K562 (cell line): ENCODE data around the gene UBAP1L. TPM values are rescaled to one million over a fixed set of nuclear protein-coding genes. Genes with fewer than 3 reads are reported as not detected.

Source experiments
- ARID1B ChIP-seq: fragments of 450-650 bp; IDR thresholded peaks from 2 replicates; pipeline ENCODE4 v1.6.1; 2016; ENCODE audit warnings: antibody characterized with exemption, mild to moderate bottlenecking, inconsistent platforms
- ARID4B ChIP-seq: sonication (generic); formaldehyde crosslinking; IDR thresholded peaks from 2 replicates; pipeline ENCODE4 v1.8.0; 2022; ENCODE audit warnings: mild to moderate bottlenecking, missing genetic modification reagents
- BHLHE40 ChIP-seq: IDR thresholded peaks from 2 replicates; pipeline ENCODE4 v1.6.1; 2011; ENCODE audit warnings: low read length, improper control_type of control experiment
- COPS2 ChIP-seq: fragments of 450-650 bp; conservative IDR thresholded peaks from 2 replicates; pipeline ENCODE4 v1.6.1; 2016; ENCODE audit warnings: mild to moderate bottlenecking, moderate library complexity
- DMBX1 ChIP-seq: fragments of 250-450 bp; sonication (Bioruptor Pico); IDR thresholded peaks from 2 replicates; pipeline ENCODE4 v1.8.0; 2022; ENCODE audit warnings: inconsistent platforms, mild to moderate bottlenecking, moderate library complexity, borderline replicate concordance
- GTF2A2 ChIP-seq: IDR thresholded peaks from 2 replicates; pipeline ENCODE4 v1.6.1; 2016; ENCODE audit warnings: mild to moderate bottlenecking, missing genetic modification characterization, missing compliant biosample characterization
- HNRNPL ChIP-seq: fragments of 200-400 bp; formaldehyde crosslinking; IDR thresholded peaks from 2 replicates; pipeline ENCODE4 v1.6.1; 2017; ENCODE audit warnings: low read depth, mild to moderate bottlenecking, low read length
- MAFG ChIP-seq: fragments of 450-650 bp; conservative IDR thresholded peaks from 2 replicates; pipeline ENCODE4 v1.6.1; 2016; ENCODE audit warnings: missing genetic modification characterization, missing compliant biosample characterization
- MCM5 ChIP-seq: fragments of 450-650 bp; IDR thresholded peaks from 2 replicates; pipeline ENCODE4 v1.6.1; 2016; ENCODE audit warnings: low read depth
- MYC ChIP-seq, 2 experiments: fragments of 250-450 bp in 1 of 2; sonication (Bioruptor Pico) in 1 of 2; IDR thresholded peaks; 2 replicates each; pipeline versions ENCODE4 v1.5.1 to v1.6.1; 2012 to 2021; ENCODE audit warnings: low read depth in 2 of 2, borderline replicate concordance in 1 of 2, improper control_type of control experiment in 1 of 2, low read length in 1 of 2, mild to moderate bottlenecking in 1 of 2, moderate library complexity in 1 of 2
- RFX1 ChIP-seq: fragments of 450-650 bp; IDR thresholded peaks from 2 replicates; pipeline ENCODE4 v1.6.1; 2016; ENCODE audit warnings: mild to moderate bottlenecking, moderate library complexity
- SAP30 ChIP-seq: fragments of 200-600 bp; sonication (generic); IDR thresholded peaks from 2 replicates; pipeline ENCODE4 v1.6.1; 2012; ENCODE audit warnings: borderline replicate concordance, low read depth, mild to moderate bottlenecking, moderate library complexity, low read length, control low read depth, inconsistent platforms; ENCODE audit not compliant: insufficient read depth, poor library complexity, severe bottlenecking
- SMAD1 ChIP-seq: fragments of 150-350 bp; IDR thresholded peaks from 2 replicates; pipeline ENCODE4 v1.6.1; 2014; ENCODE audit warnings: low read length, low read depth; ENCODE audit not compliant: partially characterized antibody
- TAL1 ChIP-seq: fragments of 450-650 bp; IDR thresholded peaks from 2 replicates; pipeline ENCODE4 v1.6.1; 2016; ENCODE audit warnings: mild to moderate bottlenecking
- USF2 ChIP-seq: sonication (generic); formaldehyde crosslinking; IDR thresholded peaks from 2 replicates; pipeline ENCODE4 v1.5.0; 2020; ENCODE audit warnings: missing genetic modification reagents
- ZNF507 ChIP-seq: conservative IDR thresholded peaks from 2 replicates; pipeline ENCODE4 v1.6.1; 2017; ENCODE audit warnings: missing genetic modification characterization, missing compliant biosample characterization
- ZNF644 ChIP-seq: fragments of 200-800 bp; sonication (Bioruptor generic); IDR thresholded peaks from 2 replicates; pipeline ENCODE4 v1.6.1; 2016; ENCODE audit warnings: low read depth, missing genetic modification characterization, missing compliant biosample characterization
- polyA plus RNA-seq, 8 experiments: library from polyadenylated mRNA; depleted of rRNA in 4 of 8; stranded (reverse) in 5 of 8; unstranded in 3 of 8; fragments of >200 nt; fragmentation: Nextera tagmentation in 2 of 8; fragmentation: Illumina TruSeq in 1 of 8; extraction: Ambion mirVana in 2 of 8; extraction: Trizol in 1 of 8; gene quantifications; 2 replicates each; pipeline versions ENCODE4 v1.2.1 to v1.2.3, GENCODE V29; 2011 to 2014; ENCODE audit warnings: inconsistent platforms in 1 of 8, missing spikeins in 1 of 8
- total RNA-seq, 7 experiments: library from RNA; depleted of rRNA in 6 of 7; stranded (reverse); fragments of >200 nt in 6 of 7; fragmentation: Illumina TruSeq in 2 of 7; extraction: Trizol in 2 of 7; gene quantifications; 2 replicates each; pipeline versions ENCODE4 v1.2.1 to v1.2.3, GENCODE V29; 2011 to 2021; ENCODE audit warnings: low replicate concordance in 1 of 7

UBAP1L gene
- total and polyA plus RNA-seq, 9 of the 15 experiments (the other 6 are each of a cell fraction or from before 2014, with no cell fraction given): 0.16 to 0.71 (median 0.41) TPM; not detected in 2

GRCh38 chr15:65049418-65049840, 65.6 kb downstream of the UBAP1L start (continued):
- TF ChIP-seq MYC (IDR thresholded peaks at IDR 0.05; ENCODE audit: low read depth, low read length) (no peak), MYC (CRISPR knock-in tag; IDR thresholded peaks at IDR 0.05; ENCODE audit: borderline replicate concordance, low read depth) (no peak), ARID4B (CRISPR knock-in tag) (0 out of 2 replicates have a peak, but pooled peaks have one; percentile 40), ZNF644 (tag) (no peak), USF2 (peak; percentile 96), MAFG (tag) (no peak), ZNF507 (tag) (no peak), TAL1 (no peak), COPS2 (no peak), GTF2A2 (tag) (no peak), DMBX1 (CRISPR knock-in tag) (no peak), ARID1B (no peak), SMAD1 (no peak), BHLHE40 (no peak), RFX1 (peak; percentile 99), HNRNPL (no peak), SAP30 (peak; percentile 47), MCM5 (no peak)
